ENCODE measurements around the gene PDZD4.

Gene PDZD4, protein sequence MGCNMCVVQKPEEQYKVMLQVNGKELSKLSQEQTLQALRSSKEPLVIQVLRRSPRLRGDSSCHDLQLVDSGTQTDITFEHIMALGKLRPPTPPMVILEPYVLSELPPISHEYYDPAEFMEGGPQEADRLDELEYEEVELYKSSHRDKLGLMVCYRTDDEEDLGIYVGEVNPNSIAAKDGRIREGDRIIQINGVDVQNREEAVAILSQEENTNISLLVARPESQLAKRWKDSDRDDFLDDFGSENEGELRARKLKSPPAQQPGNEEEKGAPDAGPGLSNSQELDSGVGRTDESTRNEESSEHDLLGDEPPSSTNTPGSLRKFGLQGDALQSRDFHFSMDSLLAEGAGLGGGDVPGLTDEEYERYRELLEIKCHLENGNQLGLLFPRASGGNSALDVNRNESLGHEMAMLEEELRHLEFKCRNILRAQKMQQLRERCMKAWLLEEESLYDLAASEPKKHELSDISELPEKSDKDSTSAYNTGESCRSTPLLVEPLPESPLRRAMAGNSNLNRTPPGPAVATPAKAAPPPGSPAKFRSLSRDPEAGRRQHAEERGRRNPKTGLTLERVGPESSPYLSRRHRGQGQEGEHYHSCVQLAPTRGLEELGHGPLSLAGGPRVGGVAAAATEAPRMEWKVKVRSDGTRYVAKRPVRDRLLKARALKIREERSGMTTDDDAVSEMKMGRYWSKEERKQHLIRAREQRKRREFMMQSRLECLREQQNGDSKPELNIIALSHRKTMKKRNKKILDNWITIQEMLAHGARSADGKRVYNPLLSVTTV

DNA sequence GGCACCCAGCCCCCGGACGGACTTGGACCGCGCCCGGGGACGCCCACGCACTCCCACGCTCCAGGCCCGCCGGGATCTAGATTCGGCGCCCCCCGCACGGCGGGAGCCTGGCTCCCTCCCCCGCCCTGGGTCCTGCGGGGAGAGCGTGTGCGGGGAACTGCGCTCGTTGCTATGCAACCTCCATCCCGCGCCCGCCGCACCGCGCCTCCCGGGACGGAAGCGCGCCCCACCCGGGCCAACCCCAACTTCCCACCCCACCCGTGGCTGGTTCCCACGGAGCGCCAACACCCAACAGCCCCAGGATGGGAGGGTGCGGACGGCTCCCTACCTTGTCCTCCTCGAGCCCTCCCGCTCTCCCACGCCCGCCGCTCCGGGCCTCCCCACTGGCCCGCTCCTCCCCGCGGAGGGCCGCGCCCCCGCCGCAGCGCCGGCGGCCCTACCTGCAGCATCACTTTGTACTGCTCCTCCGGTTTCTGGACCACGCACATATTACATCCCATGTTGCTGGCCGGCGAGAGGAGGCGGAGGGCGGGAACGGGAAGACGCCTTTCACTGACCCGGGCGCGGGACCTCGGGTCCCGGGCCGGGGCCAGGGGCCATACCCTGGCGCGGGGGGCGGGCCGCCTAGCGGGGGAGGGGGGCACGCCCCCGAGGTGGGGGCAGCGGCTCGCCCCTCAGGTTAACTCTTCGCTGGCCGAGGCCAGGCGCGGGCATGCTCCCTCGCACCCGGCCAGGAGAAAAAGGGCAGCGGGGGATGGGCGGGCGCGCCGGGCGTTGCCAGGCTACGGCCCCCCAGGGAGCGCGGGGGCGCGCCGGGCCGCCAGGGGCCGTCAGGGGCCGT lies at the start of gene PDZD4:
Gene PDZD4 (minus strand): TSS at position 746 of the 841 bp plus-strand sequence. CDS start 246 bp downstream, at position 500.
- peak in 13 of 56 donors; percentile 10 to 58 (median 19) for DNase-seq

DNA sequence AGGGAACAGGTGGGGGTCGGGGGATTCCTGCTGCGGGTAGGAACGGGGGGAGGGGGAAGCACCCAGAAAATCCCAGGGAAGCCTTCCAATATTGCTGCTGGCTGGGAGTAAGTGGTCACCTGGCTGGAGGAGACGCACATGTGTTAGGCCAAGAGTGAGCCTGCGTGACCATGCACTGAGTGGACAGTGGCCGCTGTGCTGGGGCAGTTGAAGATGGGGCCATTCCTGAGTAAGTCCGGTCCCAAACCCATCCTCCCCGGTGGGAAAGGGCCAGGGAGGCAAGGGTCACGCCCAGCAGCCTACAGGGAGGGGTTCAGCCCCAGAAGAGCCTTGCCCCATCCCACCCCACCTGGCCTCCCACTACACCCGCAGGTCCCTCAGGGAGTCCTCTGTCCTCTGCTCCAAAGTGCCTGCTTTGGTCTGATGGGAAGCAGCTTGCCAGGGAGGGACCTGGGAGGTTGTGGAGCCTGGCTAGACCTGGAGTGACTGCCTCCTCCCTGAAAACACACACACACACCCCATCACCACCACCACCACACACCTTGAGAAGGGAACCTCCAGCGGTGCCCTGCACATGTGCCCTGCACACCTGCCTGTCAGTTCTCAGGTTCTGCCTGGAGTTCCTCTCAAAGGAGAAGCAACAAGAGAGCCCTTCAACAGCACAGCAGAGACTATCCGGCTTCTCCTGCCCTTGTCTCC lies 49.5 kb upstream of the PDZD4 start:
- DNase-seq: no peak

DNA sequence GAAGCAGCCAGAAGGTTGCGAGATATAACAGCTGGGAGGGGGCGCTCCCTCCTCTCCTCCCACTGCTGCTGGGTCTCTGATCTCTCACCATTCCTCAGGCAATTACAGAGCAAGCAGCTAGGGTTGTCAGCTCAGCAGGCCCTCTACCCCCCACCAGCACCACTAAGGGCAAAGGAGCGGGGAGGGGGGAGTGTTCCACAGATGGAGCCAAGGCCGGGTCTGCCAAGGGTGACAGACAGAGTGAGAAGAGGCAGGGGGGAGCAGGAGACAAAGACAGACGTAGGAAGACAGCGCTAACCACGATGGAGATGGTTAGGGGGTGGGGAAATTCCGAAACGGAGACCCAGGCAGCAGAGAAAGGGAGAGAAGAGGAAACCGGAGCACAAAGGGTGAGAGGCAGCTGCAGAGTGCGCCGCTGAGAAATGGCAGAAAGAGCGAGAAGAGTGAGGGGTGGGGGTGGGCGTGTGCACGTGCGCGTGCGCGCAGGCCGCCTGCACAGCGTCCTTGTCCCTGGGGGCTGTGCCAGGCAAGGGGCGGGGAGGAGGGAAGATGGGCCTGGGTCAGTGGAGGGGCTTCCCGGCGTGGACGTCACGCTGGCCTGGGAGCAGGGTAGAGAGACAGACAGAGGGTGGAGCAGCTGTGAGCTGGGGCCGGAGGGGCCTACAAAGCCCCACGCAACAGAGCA lies 48.8 kb upstream of the PDZD4 start:
- peak in 1 of 56 donors; percentile 5 for DNase-seq

DNA sequence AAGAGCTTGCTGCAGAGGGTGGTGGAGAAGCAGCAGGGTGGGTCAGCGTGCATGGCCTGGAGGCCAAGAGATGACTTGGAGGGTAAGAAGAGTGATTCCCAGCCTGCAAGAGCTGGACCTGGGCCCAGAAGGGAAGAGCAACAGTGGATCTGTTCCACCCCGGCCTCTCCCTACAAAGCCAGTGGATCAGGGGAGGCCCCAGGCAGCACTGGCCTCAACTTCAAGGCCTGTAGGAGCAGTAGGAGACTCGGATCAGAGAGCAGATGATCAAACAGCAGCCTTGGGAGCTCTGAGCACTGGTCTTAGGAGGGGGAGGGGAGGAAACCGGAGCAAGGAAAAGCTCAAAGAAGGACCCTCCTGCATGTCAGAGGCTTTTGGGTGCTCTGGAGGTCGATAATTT lies 48.0 kb upstream of the PDZD4 start:
- DNase-seq: no peak

DNA sequence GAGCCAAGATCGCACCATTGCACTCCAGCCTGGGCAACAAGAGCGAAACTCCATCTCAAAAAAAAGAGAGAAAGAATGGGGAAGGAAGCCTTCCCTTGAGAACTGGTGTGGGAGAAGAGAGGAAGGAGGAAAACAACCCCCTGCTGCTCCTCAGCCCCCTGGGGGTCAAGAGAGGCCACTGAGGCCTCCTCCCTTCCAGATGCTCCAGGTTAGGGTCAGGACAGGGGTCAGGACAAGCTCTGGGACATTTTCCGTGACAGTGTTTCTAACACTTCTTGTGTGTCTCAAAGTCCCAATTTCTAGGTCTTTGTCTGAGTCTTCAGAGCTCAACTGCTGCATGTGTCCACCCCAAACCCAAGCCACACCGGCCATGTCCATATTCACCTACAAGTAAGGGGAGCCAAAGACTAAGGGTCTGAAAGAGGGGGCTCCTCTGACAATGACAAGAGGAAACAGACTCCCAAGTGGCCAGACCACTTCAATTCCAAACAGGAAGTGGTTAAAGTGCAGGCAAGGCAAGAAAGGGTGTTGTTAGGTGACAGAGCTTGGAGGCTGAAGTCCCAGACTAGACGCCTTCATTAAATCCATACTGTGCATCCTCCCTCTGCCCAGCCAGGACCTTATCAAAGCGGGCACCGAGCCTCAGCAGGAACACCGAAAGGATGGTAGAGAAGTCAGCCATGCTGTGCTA lies 47.4 kb upstream of the PDZD4 start:
- no peak for DNase-seq

DNA sequence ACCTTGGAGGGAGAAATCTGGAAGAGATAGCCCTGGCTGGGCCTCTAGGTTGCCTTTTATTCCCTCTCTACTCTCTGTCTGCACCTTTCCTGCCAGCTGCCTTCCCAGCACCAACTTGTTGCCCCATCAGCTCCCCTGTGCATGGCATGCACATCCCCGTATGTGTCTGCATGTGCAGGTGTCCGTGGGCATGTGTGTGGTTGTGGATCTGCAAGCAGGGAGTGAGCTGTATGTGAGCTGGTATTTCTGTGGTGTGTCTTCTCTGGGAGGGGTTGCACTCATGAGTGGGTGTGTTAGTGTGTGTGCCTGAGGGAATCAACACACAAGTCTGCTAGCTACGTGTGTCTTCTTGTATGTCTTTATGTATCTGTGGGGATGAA lies 45.8 kb upstream of the PDZD4 start:
- peak in 2 of 56 donors; percentile 4 to 26 for DNase-seq

DNA sequence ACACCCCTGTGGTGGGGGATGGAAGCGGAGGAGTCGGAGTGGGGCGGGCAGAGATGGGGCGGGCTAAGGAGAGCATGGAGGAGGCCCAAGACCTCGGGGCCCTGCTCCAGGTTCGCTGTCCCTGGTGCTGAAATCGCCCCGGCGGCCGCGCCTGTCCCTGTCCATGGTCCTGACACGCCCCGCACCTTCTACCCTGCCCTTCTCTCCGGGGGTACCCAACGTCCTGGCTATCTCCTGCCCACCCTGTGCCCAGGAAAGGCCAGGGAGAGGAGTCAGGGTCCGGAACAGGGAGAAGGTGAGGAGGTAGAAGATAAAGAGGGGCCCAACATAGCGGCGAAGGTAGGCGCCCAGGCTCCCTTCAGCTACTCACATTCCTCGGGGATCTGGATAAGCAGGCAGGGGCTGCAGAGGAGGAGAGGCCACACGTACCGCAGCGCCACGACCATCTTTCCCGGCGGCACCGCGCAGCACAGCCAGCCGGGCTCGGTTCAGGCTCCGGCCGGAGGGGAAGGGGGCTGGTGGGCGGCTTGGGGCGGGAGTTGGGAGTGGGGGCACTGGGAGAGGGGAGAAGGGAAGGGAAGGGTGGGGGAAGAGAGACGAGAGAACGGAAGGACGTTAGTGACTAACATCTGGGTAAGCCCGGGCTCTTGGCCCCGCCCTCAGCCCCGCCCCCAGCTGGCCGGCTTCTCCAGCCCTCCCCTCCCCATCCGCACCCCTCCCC lies 45.2 kb upstream of the PDZD4 start:
- DNase-seq: peak in 38 of 56 donors; percentile 4 to 70 (median 28)

DNA sequence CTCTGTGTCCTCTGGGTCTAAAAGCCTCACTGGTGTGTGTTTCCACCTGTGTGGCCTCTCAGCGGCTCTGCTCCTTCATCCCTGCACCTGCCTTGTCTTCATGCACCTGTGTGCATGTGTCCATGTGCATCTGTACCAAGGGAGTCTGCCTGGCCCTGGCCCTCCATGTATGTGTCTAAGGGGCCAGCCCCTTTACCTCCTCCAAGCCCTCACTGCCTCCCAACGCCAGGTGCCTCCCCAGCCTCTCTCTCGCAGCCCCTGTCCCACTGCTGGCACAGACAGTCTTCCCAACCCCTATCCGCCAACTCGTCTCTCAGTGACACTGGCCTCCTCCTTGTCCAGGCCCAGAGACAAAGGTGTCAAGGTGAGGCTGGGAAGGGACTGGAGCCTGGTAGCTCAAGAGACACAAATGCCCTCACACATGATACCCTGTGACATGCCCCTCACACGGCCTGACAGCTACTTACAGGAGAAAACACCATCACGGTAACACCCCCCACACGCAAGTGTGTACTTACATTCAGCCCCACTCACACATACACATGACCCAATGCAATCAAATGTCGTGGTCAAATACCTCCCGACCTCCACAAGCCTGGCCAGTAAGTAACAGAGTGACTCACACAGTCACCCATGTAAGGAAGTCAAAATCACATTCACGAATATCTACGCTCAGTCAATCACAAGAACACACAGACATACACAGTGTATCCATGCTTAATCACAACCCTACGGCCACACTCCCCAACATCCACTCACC lies 44.2 kb upstream of the PDZD4 start:
- DNase-seq: no peak

DNA sequence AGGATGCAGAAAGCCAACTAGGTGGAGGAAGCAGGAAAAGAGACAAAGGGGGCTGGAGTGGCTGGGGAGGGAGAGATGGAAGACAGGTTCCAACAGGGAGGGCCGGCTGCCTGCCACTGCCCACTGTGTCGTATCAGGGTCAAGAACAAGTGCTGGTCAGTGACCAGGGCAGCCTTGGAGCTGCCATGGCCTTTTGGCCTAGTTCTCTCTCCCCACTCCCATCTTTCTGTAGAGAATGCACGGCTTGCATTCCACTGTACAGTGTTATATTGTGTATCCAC lies 43.7 kb upstream of the PDZD4 start:
- no peak for DNase-seq

DNA sequence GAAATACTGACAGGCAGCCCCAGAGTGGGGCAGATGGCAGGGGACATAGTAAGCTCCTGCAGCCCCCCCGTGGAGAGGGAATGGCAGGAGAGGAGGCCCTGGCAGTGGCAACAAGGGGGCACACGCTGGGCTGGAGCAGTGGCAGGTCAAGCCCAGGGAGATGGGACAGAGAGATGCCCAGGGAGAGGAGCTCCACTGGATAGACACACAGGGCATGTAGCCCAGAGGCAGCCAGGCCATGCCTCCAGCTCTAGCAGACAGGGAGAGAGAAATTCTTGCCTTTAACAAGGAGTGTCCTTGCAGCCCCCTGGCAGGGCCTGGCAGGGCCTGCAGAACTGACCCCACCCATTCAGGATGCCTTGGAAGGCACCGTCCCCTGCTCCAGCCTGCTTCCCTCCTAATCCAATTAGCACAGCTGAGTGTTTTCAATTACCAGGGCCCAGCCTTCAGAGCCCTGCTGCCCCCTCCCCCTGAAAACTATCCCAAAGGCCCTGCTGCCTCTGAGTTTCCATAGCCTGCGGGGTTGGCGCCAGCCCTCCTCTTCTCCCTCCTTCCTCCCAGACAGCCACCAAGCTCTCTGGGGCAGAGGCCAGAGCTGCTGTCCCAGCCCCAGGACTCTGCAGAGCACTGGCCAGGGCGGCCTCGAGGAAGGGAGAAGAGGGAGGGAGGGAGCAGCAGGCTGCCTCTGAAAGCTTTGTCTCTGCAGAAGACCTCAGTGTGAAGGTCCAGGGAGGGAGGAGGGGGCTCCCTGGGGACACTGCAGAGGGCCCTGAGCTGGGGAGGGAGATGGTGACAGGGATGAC lies 43.1 kb upstream of the PDZD4 start:
- DNase-seq: no peak

DNA sequence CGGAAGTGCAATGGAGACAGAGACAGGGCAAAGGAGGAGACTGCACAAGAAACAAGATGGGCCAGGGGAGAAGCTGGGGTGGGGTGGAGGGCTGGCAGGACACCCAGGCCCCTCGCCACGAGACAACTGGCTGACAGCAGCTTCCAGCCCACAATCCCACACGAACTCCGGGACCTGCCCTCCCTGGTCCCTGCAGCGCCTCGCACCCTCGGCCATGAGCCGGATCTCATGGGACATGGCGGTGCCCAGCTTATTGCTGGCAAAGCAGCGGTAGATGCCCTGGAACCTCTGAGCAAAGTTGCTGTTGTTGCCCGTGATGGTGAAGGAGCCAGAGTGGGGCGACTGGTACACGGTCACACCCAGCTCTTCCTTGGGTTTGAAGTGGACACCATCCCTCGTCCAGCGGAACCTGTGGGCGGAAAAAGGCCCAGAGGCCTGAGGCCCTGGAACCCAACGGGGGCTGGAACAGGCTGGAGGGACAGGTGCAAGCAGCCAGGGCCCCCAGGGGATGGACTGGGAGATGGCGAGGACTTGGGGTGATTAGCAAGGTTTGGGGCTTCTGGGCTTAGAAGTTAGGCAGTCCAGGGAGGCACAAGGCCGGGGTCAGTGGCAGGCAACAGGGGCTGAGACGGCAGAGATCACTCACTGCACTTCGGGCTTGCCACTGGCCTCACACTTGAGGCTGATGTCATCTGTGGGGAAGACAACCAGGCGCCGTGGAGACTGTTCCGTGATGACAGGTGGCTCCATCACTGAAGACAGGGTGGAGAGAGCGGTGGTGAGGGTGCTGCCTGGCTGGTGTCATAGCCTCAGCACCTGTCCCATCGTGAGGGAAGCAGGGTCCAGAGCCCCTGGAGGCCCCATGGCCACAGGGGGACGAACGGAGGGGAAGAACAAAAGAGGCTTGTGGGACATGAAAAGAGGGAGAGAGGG lies 41.9 kb upstream of the PDZD4 start:
- DNase-seq: no peak

DNA sequence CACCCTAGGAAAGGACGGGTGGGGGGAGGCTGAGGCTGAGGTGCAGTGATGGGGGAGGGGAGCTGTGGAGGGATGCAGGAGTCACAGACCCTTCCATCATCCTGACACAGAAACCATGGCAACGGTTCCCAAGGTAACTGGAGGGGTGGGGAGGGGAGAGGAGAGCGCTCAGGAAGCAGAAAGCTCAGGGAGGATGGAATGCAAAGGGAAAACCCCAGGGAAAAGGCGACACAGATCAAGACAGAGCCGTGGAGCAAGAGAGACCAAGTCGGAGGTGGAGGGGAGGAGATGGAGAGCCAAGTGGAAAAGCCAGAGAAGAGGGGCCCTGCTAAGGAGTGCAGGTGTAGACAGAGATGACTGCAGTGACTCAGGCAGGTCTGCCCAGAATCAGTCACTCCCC lies 41.1 kb upstream of the PDZD4 start:
- peak in 3 of 56 donors; percentile 17 to 24 (median 24) for DNase-seq

DNA sequence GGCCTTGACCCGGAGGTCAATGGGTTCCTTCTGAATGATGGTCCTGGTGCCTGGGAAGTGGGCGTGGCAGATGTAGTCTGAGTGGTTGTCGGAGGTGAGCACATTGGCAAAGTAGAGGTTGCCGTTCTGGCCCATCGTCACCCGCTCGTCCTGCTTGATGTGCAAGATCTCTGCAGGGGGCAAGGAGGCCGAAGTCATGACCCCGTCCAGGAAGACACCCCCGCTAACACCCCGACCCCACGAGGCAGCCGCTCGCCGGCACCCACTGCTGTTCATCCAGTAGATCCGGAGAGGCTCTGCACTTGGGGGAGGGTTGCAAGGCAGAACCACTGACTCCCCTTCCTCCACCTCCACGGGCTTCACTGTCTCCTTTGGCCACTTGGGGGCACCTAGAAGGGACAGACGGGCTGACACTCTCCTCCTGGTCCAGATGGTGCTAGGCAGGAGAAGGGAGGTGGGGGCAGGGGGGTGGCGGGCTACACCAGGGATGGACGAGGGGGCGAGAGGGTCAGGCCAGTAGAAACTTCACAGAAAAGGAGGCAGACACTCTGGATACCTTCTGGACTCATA lies 40.5 kb upstream of the PDZD4 start:
- DNase-seq: no peak

DNA sequence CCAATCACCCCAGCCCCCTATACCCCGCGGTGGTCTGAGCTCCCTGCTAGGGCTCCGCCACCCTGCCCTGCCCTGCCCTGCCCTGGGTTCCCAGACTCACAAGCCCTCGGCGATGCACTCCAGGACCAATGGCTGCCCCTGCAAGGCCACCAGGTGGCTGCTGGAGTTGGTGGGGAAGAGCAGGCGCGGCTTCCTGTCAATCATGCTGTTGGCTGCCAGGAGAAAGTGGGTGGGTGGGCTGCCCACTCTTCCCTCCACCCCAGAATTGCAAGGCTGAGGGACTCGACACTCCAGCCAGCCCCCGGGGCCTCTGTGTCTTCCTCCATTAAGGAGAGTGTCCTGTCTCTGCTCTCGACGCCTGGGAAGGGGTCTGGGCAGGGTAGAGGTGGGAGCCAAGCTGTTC lies 39.9 kb upstream of the PDZD4 start:
- DNase-seq: no peak

DNA sequence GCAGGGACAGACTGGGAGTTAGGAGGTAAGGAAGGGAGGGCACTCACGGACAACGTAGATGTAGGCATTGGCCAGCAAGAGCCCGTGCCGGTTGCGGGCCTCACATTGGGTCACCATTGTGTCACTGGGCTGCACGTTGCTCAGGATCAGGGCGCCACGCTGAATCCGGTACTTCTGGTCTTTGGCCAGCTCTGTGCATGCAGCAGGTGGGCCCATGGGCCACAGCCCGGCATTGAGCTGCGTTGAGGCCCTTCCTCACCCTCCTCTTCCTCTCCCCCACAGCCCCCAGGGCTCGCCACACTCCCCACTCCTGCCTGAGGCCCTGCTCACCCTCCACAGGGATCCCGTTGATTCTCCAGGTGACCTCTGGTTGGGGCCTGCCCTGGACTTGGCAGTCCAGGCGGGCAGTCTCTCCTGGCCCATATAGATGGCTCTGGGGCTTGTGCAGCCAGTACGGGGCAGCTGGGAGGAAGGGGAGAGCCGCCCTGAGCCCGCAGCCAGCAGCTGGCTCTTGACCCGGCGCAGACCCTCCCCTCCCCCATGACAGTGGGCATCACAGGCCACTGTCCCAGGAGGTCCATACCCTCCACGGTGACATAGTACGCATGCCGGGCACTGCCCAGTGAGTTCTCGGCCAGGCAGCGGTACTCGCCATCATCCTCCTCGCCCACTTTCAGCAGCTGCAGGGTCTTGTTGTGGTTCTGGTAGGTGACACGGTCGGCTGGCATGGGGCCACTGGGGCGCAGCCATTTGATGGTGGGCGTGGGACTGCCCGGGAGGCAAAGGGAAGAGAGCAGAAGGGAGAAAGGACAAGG lies 39.3 kb upstream of the PDZD4 start:
- no peak for DNase-seq
